Measurements from ENCODE around the gene ZNF562.
A peak's percentile ranks its signal among the peaks of the same experiment; 100 is the strongest.

The ZNF562 gene

DNA sequence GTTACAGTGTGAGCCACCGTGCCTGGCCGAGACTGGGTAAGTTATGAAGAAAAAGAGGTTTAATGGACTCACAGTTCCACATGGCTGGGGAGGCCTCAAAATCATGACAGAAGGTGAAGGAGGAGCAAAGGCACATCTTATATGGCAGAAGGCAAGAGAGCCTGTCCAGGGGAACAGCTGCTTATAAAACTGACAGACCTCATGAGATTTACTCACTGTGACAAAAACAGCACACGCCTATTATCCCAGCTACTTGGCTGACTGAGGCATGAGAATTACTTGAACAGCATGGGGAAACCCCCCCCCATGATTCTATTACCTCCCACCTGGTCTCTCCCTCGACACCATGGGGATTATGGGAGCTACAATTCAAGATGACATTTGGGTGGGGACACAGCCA is 30.4 kb downstream of the ZNF562 start:
- no peak for DNase-seq (ENCODE audit: low read depth in 2 of 2)

DNA sequence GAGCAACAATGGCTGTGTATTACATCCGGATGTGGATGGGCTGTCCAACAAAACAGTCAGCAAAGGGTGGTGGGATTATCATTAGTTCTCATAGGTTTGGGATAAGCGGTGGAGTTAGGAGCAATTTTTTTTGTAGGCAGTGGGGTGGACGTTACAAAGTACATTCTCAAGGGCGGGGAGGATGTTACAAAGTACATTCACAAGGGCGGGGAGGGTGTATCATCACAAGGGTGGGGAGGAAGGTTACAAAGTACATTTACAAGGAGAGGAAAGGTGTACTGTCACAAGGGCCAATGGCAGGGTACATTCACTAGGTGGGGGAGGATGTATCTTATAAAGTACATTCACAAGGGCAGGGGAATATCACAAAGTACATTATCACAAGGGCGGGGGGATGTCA is 33.1 kb downstream of the ZNF562 start:
- no peak for DNase-seq (ENCODE audit: low read depth in 2 of 2)

DNA sequence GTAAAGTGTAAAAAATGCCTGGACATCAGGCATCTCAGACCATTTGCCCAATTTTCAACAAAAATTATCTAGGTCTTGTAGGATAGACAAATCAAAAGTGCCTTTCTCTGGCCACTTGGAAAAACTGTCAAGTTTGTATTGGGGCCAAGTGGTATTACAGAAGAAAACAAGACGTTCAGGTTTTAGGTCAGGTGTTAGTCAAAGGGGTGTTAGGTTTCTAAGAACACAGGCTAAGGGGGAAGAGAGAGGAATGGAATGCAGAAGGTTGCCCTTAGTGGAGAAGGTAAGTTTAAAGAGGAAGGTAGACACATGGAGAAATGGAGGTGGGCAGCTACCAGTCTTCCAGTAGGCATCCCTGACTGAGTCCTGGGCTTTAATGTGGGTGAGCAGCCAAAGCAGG is 33.9 kb downstream of the ZNF562 start:
- DNase-seq (ENCODE audit: low read depth in 2 of 2): no peak

DNA sequence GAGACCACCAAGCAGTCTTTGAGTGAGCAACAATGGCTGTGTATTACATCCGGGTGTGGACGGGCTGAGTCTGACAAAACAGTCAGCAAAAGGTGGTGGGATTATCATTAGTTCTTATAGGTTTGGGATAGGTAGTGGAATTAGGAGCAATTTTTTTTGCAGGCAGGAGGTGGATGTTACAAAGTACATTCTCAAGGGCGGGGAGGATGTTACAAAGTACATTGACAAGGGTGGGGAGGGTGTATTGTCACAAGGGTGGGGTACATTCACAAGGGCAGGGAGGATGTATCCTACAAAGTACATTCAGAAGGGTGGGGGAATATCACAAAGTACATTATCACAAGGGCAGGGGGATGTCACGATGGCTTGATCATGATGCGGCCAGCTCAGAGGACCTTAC is 38.9 kb downstream of the ZNF562 start:
- no peak for DNase-seq (ENCODE audit: low read depth in 2 of 2)

DNA sequence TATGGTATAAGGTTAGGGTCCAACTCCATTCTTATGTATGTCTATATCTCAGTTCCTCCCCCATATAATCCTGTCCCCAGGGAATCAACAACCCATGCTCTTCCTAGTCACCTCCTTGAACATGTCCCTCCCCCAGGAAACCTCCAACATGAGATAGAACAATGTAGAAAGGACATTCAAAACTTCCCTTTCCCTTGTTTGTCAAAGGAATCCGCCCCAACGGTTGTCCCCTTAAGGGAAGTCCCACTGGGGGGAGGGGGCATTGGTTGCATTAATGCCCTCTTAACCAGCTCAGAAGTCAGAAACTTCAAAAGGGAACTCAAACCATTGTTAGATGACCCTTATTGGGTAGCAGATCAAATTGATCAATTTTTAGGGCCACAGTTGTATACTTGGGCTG is 47.0 kb downstream of the ZNF562 start:
- no peak for DNase-seq (ENCODE audit: low read depth in 2 of 2)

DNA sequence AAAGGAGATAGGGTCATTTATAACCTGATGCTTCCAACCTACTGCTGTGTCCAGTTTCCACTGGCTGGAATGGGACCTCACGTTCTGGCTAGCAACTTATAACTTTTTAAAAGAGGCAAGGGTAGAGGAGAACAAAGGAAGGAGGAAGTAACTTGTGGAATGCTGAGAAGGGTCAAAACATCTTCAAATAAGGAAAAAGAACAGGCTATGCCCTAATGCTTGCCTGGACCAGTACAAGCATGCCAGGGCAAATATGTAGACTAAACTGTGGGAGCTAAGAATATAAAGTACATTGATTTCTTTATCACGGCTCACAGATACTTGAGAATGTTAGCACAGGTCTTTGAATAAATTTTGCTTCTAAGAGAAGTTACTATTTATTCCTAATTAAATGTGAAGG is 52.4 kb downstream of the ZNF562 start:
- DNase-seq (ENCODE audit: low read depth in 2 of 2): no peak

DNA sequence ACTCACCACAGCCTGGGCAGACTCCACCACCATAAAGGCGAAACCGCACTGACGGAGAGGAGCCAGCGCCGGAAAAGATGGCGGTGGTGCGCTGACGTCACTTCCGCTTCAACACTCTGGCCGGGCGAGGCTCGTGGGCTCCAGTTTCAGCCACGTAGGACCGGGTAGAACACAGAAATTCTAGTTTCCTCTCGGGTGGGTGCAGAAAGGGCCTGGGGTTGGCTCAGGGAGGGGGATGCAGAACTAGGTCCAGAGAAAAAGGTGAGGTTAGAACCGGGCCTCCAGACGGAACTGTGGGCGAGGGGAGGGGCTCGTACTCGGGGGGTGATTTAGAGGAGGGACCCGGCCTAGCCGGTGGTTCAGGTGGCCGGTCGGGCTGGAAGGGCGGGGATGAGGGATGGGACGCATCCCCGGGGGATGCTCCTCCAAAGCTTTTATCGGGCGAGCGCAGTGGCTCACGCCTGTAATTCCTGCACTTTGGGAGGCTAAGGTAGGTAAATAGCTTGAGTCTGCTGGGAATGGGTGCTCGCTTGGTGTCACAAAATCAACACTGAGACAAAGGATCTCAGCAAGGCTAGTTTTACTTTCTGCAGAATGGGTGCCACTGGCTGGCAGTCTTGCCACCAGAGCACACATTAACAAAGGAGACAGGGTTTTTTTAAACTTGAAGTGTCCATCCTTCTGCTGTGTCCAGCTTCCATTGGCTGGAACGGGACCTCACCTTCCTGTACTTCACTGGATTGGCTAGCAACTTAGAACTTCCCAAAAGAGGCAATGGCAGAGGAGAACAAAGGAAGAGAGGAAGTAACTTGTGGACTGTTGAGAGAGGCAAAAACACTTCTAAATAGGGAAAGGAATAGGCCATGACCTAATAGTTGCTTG is 53.5 kb downstream of the ZNF562 start, which contains the start of gene ZNF561:
Gene ZNF561 (minus strand): TSS at position 77 of the 882 bp plus-strand sequence. CDS start 1,776 bp downstream, outside the sequence.
- DNase-seq (ENCODE audit: low read depth in 2 of 2): peak; percentile 83 to 86

DNA sequence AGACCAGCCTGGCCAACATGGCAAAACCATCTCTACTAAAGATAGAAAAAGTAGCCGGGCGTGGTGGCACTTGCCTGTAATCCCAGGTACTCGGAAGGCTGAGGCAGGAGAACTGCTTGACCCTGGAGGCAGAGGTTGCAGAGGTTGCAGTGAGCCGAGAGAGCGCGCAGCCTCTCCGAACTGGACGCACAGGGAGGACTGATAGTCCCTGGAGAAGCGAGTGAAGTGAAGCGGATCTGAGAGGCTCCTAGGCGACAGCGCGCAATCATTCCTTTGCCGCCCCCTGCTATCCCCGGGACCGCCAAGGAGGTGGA is 54.1 kb downstream of the ZNF562 start:
- DNase-seq (ENCODE audit: low read depth in 2 of 2): no peak

DNA sequence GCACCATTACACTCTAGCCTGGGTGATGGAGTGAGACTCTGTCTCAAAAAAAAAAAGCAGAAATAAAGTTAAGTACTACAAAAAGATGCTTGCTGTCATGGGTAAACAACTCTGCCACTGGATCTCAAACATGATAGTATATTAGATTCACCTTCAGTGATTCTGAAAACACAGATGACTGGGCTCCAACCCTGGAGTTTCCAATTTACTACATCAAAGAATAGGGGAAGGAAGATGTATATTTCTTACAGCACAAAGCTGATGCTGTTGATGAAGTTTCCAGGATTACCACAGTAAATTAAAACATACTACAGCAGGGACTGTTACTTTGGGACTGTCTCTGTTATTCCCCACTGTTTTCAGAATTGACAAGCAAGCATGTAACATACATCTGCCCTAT is 59.1 kb downstream of the ZNF562 start:
- DNase-seq (ENCODE audit: low read depth in 2 of 2): no peak

DNA sequence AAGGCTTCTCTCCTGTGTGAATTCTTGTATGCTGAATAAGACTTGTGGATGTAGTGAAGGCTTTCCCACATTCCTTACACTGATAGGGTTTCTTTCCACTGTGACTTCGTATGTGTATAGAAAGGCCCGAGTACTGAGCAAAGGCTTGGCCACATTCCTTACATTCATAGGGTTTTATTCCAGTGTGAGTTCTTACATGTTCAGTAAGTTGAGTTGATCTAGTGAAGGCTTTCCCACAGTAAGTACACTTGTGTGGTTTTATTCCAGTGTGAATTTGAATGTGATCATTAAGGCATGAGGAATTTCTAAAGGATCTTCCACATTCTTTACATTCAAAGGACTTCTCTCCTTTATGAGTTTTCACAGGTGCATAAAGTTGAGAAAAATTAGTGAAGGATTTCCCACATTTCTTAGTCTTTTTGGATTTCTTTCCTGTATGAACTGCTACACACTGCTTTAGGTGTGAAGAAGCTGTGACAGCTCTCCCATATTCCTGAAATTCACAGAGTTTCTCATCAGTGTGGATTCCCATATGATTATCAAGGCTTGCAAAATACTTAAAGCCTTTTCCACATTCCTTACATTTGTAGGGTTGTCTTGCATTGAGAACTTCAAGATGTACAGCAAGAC is 64.3 kb downstream of the ZNF562 start:
- DNase-seq (ENCODE audit: low read depth in 2 of 2): no peak

DNA sequence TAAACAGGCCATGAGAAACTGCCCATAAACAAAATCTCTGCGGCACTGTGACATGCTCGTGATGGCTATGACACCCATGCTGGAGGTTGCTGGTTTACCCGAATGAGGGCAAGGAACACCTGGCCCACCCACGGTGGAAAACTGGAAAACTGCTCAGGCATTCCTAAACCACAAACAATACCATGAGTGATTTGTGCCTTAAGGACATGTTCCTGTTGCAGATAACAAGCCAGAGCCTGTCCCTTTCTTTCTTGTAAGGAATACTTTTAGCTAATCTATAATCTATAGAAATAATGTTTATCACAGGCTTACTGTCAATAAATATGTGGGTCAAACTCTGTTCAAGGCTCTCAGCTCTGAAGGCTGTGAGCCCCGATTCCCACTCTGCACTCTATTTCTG is 66.0 kb downstream of the ZNF562 start:
- no peak for DNase-seq (ENCODE audit: low read depth in 2 of 2)

DNA sequence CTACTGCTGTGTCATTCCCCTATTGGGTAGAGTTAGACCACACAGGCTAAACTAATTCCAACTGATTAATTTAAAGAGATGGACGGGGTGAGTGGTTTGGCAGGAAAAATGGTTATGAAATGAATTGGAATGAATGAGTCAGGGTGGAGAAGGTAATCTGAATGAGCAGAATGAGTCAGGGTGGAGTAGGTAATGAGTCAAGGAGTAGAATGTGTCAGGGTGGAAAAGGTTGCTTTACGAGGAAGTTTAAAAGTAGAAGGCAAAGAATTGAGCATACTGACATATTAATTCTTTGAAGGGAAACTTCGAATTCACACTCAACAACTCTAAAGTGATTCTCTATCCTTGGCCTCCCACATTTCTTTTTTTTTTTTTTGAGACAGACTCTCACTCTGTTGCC is 77.9 kb downstream of the ZNF562 start:
- no peak for DNase-seq (ENCODE audit: low read depth in 2 of 2)

All from stimulated activated CD8-positive, alpha-beta memory T cell treated with anti-CD3 and anti-CD28 coated beads, Interleukin-7, amount 100 ng/mL, for 4 hours (primary cell).